ENCODE measurements around the gene BUD31.
"Not testable (repeated sequence)": the region's sequence is repeated elsewhere in the genome, so short reads cannot be mapped to it uniquely, and the experiment has no call there.

Gene BUD31

DNA sequence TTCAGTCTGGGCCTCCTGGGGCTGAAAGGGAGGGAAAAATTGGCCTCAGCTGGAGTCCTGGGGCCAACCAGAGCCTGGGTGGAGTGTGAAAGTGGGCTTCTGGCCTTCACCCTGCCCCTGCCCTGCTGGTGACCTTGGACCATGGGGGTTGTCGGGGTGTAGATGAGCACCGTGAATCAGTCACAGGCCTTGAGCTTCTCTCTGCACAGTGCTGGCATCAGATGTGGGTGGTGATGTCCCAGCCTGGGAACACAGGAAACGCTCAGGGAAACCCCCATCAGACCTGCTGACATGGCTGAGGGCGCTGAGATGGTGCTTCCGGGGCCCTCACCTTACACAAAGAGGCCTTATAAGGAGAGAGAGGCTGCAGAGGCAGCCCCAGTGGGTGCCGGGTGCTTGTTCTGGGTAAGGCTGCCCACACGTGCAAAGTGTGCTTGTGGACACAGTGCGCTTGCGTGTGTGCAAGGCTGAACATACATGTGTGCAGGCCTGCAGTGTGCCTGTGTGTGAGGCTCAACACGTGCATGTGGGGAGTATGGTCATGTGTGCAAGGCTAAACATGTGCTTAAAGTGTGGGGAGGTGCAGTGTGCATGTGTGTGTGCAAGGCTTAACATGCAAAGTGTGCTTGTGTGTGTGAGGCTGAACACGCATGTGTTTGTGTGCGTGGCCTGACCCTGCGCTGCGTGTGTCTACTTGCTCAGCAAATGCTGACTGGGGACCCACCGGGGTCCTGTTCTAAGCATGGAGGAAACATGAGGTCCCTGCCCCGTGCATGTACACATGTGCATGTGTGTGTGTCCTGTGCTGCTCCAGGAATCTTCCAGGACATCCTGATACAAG lies 27.7 kb upstream of the BUD31 start:
- no peak for FAIRE-seq

DNA sequence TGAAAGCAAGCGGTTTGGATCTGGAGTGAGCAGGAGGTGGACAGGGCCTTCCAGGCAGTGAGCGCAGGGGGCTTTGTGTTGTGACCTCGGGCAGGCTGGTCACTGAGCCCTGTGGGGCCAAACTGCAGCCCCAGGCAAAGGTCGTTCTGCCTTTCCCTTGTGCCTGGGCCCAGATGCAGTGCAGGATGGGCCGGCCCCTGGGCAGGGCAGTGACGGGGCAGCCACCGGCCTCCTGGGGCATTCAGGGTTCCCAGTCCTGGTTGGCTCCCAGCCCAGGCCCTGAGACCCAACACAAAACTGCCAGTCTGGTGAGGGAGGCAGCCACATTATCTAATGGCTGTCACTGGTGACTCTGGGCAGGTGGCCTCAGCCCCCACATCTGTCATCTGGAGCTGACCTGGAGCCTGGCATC lies 27.1 kb upstream of the BUD31 start:
- FAIRE-seq: no peak

DNA sequence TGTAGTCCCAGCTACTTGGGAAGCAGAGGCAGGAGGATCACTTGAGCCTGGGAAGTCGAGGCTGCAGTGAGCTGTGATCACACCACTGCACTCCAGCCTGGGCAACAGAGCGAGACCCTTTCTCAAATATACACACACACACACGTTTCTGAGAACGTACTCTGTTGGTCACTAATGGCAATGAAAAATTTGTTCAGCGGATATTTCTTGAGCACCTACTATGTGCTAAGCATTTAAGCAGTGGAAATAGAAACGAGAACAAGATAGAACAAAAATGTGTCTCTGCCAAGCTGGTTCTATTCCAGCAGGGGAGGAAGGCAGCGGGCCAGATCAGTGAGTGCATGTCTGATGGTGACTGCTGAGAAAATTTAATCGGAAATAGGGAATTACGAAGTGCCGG lies 25.6 kb upstream of the BUD31 start:
- FAIRE-seq: no peak

DNA sequence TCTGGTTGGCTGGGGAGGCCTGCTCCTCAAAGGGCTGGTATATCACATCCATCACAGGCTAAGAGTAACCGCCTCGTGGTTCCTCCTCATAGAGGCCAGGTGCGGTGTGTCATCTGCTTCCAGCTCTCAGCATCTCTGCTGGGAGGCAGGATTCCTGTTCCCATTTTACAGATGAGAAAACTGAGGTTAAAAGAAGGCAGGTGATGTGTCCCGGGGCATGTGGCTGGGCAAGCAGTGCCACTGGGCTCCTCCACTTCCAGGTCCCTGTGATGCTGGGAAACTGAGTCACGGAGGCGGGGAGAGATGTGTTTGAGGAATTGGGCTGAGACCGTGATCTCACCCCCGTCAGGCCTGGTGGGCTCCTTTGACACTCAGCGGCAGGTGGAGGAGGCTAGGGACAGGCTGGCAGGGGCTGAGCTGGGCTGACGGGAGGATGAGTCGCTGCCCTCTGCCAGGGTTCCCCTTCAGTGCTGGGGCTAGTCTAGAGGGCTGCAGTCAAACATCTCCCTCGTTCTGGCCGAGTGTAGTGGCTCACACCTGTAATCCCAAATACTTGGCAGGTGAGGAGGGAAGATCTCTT lies 24.9 kb upstream of the BUD31 start:
- FAIRE-seq: no peak

DNA sequence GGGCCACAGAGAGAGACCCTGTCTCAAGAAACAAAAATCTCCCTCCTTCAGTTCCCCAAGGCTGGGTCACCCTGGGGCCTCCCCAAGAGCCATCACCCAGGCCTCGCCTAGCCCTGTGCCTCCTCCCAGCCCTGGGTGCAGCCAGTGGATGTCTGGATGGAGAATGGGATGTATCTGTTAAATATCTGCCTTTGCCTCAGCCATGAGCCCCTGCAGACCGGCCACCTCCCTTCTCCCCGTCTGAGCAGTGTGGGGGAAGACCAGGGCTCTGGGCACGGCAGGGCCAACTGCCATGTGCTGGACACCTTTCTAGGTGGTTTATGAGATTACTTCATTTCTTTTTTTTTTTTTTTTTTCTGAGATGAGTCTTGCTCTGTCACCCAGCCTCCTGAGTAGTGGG lies 24.2 kb upstream of the BUD31 start:
- FAIRE-seq: no peak

DNA sequence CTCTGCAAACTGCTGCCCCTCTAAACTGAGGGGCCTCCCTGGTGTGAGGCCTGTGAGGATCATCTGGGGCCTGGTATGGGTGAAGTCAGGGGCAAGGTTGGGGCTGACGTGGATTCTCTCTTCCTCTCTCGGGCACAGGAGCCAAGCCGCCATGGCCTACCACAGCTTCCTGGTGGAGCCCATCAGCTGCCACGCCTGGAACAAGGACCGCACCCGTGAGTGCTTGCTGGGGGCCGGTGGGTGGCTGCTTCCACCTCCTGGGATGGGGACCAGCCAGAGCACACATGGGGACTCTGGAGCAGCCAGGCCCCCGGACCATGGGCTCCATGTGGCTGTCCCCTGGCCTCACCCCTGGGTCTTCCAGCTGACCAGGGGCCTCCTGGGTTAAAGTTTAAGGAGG lies 23.2 kb upstream of the BUD31 start:
- no peak for FAIRE-seq

DNA sequence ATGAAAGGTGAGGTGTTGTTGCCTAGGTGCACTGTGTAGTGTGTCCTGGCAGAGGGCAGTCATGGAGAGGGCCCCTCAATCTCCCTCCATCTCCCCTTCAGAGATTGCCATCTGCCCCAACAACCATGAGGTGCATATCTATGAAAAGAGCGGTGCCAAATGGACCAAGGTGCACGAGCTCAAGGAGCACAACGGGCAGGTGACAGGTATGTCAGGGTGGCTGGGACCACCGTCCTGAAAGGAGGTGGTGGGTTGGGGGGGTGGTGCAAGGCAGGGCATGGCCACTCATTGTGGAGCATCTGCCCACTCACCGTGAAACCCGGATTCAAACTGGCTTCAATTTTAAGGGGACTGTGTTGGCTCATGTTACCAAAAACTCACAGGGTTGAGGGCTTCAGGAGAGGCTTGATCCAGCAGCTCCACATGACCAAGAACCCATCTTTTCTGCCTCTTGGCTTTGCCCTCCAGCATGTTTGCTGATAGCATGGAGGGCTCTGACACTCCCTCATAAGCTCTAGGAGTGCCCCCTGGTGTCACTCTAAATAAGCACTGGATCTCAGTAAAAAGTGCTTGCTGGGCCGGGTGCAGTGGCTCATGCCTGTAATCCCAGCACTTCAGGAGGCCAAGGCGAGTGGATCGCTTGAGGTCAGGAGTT lies 22.1 kb upstream of the BUD31 start:
- no peak for FAIRE-seq

DNA sequence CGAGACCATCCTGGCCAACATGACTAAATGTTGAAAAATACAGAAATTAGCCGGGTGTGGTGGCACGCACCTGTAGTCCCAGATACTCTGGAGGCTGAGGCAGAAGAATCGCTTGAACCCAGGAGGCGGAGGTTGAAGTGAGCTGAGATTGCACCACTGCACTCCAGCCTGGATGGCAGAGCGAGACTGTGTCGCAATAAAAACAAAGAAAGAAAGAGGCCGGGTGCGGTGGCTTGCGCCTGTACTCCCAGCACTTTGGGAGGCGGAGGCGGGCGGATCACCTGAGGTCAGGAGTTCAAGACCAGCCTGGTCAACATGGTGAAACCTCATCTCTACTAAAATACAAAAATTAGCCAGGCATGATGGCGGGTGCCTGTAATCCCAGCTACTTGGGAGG lies 21.5 kb upstream of the BUD31 start:
- not testable (repeated sequence) for FAIRE-seq

DNA sequence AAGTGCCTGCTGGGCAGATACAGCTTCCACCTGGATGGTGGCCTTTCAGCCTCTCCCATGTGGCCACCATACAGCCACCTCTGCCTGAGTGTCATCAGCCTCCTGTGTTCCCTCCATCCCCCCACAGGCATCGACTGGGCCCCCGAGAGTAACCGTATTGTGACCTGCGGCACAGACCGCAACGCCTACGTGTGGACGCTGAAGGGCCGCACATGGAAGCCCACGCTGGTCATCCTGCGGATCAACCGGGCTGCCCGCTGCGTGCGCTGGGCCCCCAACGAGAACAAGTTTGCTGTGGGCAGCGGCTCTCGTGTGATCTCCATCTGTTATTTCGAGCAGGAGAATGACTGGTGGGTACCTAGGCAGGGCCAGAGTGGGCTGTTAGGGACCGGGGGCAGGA lies 20.9 kb upstream of the BUD31 start:
- no peak for FAIRE-seq

DNA sequence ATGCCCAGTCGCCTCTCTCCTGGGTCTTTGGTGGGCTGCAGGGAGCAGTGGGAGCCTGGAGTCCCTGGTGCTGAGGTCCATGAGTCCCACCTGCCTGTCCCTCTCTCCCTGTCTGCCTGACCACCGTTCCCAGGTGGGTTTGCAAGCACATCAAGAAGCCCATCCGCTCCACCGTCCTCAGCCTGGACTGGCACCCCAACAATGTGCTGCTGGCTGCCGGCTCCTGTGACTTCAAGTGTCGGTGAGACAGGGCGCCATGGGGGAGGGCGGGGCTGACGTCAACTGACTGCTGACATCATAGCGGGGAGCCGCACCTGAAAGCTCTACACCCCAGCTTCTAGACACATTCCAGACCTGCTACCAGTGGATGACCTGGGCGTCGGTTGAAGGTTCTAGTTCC lies 19.0 kb upstream of the BUD31 start:
- no peak for FAIRE-seq

DNA sequence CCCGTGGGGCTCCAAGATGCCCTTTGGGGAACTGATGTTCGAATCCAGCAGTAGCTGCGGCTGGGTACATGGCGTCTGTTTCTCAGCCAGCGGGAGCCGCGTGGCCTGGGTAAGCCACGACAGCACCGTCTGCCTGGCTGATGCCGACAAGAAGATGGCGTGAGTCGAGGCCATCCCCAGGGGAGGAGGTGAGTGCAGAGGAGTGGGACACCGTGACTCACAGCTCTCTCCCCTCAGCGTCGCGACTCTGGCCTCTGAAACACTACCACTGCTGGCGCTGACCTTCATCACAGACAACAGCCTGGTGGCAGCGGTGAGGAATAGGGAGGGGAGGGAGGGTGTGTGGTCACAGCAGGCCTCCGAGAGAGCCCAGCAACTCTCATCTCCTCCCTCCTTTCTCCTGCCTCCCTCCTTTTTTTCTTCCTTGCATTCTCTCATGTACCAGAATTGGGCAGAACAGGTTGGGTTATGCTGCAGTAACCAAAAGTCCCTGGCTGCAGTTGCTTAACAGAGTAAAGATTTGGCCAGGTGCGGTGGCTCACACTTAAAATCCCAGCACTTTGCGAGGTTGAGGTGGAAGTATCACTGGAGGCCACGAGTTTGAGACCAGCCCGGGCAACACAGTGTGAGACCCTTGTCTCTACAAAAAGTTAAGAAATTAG lies 17.7 kb upstream of the BUD31 start:
- no peak for FAIRE-seq

DNA sequence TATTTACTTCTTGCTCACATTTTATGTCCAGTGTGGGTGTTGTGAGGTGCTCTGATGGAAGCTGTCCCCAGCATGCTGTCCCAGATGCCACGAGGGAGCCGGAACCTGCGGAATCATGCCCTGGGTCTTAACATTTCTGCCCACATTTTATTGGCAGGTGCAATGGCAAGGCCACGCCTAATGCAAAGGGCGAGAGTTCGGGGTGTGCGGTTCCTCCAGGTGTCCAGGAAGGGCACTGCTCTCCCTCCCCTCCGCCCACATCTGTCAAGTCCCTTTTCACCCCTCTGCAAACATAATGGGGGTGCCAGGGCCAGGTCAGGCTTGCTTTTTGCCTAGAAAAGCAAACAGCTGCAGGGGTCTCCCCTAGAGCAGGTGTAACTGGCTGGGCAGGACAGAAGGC lies 16.7 kb upstream of the BUD31 start:
- FAIRE-seq: no peak

DNA sequence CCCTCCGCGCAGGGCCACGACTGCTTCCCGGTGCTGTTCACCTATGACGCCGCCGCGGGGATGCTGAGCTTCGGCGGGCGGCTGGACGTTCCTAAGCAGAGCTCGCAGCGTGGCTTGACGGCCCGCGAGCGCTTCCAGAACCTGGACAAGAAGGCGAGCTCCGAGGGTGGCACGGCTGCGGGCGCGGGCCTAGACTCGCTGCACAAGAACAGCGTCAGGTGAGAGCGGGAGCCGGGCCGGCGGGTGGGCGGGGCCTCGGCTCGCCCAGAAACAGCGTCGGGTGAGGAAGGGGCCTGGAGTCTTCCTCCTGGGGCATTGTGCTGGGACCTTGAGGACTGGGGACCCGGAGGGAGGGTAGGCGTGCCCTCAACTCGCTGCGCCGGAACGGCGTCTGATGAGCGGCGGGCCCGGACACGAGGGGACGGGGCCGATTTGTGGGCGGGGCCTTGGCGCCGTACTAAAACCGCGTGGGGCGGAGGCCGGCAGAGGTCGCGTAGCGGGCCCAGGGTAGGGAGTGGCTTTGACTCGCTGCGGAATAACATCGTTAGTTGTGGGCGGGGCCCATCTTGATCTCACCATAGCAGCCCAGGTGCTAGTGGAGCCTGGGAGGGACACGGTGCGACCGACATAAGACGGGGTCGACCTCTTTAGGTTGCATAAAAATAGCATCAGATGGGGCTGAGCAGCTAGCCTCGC lies 16.0 kb upstream of the BUD31 start:
- no peak for FAIRE-seq

DNA sequence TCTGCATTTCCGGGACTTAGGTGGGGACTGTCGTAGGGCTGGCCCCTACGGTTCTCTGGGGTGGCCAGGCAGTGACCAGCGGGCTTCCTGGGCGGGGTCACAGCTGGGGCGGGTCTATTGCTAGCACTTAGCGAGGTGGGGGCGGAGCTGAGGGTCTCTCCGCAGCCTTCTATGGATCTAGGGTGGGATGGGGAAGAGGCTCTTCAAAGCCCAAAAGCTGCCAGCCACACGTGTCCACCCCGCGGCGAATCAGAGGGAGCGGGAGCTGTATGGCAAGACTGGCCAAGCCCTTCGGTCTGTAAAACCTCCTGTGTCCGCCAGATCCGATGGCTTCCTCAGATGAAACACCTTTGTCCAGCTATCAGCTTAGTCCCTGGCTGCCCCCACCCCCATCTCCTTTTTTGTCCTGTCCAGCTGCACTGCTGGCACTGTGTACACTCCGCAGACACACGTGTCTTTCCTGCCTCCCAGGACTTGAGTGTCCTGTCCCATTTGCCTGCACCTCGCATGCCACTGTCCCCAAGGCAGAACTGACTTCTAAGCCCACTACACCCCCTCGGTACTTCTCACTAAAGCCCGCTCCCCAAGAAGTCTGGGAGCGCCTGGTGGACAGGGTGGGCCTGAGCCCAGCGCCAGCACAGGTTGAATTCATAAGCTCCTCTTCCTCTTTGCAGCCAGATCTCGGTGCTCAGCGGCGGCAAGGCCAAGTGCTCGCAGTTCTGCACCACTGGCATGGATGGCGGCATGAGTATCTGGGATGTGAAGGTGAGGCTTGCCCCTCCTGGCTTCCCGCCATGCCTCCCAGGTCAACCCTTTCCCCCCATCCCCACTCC lies 15.2 kb upstream of the BUD31 start:
- FAIRE-seq: no peak

DNA sequence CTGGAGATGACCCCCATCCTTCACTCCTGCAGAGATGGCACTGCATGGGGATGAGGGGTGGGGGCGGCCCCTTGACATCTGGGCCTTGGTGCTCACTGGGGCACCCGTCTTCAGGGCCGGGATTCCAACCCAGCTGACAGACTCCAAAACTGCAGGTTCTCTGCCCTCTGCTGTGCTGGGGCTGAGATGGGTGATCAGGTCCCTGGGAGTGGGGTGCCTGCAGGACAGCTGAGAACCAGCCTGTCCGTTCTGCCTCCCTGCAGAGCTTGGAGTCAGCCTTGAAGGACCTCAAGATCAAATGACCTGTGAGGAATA lies 14.6 kb upstream of the BUD31 start:
- FAIRE-seq: no peak

DNA sequence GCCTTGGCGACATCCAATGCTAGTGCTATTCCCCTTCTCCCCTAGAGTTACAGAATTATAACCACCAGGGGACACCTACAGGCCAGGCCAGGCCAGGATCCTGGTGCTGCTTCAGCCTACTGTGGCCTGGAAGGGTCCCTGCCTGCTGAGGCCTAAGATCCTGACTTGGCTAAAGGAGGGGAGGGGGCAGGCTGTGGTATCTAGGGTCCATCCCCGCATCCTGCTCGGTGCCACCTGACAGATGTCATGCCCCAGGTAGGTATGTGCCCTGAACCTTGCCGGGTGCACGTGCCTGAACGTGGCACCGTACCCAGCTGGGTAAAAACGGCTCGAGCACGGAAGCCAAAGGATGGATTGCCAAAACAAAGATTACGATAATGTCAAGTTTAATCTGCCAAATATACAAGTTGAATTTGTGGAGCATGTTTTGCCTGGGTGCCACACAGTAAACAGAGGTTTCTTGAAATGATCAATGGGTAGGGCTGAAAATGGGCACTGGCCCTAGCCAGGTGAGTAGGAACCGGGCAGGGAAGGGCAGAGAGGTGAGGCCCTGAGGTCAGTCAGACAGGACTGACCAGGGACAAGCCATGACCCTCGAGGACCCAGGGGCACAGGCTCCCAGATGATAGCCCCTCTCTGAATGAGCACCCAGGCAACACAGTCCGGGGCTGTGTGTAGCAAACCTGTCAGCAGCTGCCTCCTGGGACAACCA lies 13.0 kb upstream of the BUD31 start:
- no peak for FAIRE-seq

DNA sequence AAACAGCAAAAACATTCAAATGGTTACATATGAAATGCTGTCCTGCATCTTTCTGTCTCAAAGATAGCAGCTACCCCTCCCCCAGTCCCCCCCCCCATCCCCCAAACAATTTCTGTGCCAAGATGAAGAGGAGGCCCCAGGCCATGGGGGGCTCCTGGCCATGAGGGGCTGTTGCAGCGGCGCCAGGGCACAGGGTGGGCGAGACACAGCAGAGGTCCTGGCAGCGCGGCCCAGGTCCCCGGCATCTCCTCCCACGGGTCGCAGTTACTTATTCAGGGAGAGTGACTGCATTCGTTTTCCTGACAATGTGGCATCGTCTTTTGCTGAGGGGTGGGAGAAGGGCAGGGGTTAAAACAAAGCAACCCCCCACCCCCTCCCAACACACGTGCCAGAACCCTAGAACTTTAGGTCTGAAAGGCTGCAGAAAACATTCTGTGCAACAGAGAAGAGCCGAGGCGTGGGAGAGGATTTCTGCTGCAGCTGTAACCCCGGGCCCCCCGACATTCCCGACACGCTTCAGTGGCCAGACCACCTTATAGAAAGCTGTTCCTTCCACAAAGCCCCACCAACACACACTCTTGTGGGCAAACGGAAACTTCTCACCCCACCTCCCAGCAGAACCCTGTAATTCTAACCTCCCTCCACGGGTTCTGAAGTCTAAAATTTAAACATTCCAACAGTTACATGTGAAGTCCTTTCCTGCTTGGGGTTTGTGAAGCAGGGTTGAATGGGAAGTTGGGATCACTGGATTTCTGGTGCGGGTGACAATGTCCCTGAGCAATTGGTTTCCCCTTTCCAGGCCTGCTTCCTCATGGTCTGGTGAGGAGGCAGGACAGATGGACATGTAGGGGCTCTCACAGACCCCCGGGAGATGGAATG lies 12.1 kb upstream of the BUD31 start:
- FAIRE-seq: no peak

DNA sequence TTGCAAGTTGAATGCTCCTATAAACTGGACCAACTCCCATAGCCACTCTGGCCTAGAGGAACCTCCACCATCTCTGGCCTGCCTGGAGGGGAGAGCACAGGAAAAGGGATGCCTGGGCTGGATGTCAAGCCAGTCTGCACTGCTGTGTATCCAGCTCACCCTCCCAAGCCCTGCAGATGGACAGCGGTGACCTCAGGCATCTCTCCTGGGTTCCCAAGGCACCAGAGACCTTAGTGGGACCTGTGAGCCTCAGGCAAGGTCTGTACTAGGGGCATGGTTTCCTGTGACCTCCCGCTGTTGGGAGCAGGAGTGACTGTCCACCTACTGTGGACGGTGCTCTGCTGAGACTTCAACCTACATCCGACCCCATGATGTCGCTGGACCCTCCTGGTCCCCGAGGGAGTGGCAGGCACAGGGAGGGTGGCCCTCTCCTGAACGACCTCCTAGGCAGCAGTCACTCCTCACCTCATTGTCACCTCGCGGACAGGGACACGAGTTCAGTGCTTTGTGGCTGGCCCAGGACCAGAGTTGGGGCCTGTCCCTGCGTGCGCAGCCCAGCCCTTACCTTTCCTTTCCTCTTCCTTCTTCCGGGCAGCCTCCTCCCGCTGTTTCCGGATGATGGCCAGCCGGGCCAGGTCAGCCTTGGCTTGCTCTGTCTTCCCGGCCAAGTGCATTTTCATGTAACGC lies 11.3 kb upstream of the BUD31 start:
- FAIRE-seq: no peak

DNA sequence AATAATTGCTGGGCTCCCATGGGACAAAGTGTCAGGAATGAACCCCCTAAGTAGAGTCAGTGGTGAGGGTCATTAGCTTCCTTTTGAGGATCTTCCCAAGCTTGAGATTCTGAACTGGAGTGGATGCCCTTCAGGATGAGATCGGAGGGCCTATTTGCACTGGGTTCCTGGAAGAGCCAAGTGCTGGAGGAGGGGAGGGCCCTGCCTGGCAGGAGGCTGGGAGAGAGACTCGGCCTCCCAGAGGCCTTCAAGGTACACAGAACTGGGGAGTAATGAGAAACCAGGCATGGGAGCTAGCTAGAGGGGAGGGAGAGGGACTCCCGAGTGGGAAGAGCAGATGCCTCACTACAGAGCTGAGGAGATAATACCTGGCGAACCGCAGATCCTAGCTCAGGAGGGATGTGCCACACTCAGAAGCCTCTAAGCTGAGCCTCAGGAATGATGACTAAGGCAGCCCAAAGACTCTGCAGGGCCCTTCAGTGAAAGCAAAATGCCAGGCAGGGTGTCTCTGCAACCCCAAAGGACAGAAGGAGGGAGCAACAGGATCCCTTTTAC lies 9.8 kb upstream of the BUD31 start:
- FAIRE-seq: no peak

DNA sequence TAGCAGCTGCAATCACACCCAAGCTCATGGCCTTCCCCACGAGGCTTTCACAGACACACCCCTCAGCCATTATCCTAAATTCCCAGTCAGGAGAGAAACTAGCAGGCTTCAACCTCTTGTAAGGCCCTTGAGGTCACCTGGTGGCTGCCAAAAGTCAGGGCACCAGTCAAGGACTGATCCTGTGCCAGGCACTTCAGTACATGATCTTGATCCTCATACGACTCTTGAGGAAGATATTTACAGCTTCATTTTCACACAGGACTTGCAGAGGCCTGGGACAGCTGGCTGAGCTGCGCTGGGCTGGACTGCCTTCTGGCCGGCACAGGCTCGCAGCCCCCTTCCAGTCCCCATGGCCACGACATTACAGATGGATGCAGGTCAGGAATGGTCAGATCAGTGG lies 9.2 kb upstream of the BUD31 start:
- no peak for FAIRE-seq
